ENCODE measurements around the gene PREX1.

The PREX1 gene

DNA sequence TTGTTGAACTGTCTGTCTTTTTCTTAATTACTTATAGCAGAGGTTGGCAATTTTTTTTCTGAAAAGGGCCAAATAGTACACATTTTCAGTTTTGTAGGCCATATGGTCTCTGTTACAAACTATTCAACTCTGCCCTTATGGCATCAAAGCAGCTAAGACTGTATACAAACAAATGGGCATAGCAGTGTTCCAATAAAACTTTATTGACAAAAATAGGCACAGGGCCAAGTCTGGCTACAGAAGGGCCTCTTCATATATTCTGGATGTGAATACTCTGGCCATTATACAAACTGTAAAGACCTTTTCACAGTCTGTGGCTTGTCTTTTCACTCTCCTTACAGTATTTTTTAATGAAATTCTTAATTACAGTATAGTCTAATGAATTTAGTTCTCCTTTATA is 132.1 kb downstream of the PREX1 start:
- in situ Hi-C loops (cut with HindIII; ENCODE audit: low pct_ligation_motif_present, low sequenced_read_pairs), result no loop called here
- H3K36me3 ChIP-seq (replicated peaks), result no peaks in the 10 kb centered on the region
- H3K4me3 ChIP-seq (ENCODE audit: low read depth, low read length), result no peak overlapping the region
- TF ChIP-seq, protein P1, sequence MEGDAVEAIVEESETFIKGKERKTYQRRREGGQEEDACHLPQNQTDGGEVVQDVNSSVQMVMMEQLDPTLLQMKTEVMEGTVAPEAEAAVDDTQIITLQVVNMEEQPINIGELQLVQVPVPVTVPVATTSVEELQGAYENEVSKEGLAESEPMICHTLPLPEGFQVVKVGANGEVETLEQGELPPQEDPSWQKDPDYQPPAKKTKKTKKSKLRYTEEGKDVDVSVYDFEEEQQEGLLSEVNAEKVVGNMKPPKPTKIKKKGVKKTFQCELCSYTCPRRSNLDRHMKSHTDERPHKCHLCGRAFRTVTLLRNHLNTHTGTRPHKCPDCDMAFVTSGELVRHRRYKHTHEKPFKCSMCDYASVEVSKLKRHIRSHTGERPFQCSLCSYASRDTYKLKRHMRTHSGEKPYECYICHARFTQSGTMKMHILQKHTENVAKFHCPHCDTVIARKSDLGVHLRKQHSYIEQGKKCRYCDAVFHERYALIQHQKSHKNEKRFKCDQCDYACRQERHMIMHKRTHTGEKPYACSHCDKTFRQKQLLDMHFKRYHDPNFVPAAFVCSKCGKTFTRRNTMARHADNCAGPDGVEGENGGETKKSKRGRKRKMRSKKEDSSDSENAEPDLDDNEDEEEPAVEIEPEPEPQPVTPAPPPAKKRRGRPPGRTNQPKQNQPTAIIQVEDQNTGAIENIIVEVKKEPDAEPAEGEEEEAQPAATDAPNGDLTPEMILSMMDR (IDR thresholded peaks at IDR 0.05; ENCODE audit: low read depth, low read length, missing control alignments), result no peak
- H3K27me3 ChIP-seq (replicated peaks), result no peaks in the 10 kb centered on the region
- no peak for DNase-seq
- no peak overlapping the region for H3K27ac ChIP-seq

DNA sequence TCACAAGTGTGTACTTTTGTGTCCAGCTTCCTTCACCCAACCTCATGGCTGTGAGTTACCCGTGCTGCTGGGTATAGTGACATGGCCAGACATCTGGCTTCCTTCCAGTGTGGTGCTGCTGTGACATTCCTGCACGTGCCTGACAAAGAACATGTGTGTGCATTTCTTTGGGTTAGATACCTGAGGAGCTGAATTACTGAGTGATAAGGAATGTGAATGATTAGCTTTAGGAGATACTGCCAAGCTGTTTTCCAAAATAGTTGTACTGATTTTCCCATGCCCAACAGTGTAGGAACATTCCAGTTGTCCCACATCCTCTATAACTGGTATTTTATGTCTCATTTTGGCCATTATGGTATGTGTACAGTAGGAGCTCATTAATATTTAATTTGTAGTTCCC is 132.5 kb downstream of the PREX1 start:
- TF ChIP-seq, protein P1 (IDR thresholded peaks at IDR 0.05; ENCODE audit: low read depth, low read length, missing control alignments), result no peak
- no peaks in the 10 kb centered on the region for H3K27me3 ChIP-seq (replicated peaks)
- H3K27ac ChIP-seq, result no peak overlapping the region
- H3K36me3 ChIP-seq (replicated peaks), result no peaks in the 10 kb centered on the region
- no peak for DNase-seq
- in situ Hi-C loops (cut with HindIII; ENCODE audit: low pct_ligation_motif_present, low sequenced_read_pairs), result no loop called here
- no peak overlapping the region for H3K4me3 ChIP-seq (ENCODE audit: low read depth, low read length)

DNA sequence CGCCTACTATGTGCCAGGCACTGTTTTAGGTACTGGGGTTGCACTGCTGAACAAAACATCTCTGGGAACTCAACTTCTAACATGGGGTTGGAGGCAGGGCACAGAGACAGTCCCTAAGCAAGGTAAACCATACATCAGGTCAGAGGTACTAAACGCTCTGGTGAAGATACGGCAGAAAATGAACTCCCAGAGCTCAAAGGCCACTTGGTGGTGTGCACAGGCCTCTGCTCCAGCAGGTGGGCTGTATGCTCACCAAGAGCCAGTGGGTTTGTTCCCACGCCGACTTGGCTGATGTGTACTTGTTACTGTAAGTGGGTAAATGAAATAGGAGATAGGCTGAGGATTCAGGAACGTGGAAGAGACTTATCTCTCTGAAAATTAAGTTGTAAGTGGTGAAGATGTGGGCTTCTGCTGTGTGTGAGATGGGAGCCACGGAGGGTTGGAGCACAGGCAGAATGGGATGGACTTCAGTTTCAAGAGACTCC is 133.4 kb downstream of the PREX1 start:
- no peaks in the 10 kb centered on the region for H3K36me3 ChIP-seq (replicated peaks)
- no peak overlapping the region for H3K27ac ChIP-seq
- H3K27me3 ChIP-seq (replicated peaks), result no peaks in the 10 kb centered on the region
- H3K4me3 ChIP-seq (ENCODE audit: low read depth, low read length), result no peak overlapping the region
- in situ Hi-C loops (cut with HindIII; ENCODE audit: low pct_ligation_motif_present, low sequenced_read_pairs), result no loop called here
- no peak for DNase-seq
- TF ChIP-seq, protein P1 (IDR thresholded peaks at IDR 0.05; ENCODE audit: low read depth, low read length, missing control alignments), result no peak

DNA sequence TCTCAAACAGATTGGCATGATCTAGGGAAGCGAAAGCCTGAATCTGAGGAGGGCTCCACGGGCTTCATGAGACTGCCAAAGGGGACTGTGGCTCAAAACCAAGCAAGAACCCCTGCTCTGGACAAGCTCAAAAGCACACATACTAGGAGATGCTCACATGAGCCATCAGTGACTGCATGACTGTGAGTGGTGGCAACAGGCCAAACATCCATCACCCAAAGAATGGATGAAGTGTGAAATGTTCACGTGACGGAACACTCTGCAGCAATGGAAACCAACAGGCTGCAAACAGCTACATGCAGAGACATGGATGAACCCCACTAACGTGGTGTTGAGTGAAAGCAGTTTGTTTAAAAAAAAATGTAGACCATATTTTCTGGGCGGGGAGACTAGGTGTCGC is 136.3 kb downstream of the PREX1 start:
- no peaks in the 10 kb centered on the region for H3K27me3 ChIP-seq (replicated peaks)
- in situ Hi-C loops (cut with HindIII; ENCODE audit: low pct_ligation_motif_present, low sequenced_read_pairs), result no loop called here
- no peak for DNase-seq
- no peak overlapping the region for H3K27ac ChIP-seq
- TF ChIP-seq, protein P1 (IDR thresholded peaks at IDR 0.05; ENCODE audit: low read depth, low read length, missing control alignments), result no peak
- no peak overlapping the region for H3K4me3 ChIP-seq (ENCODE audit: low read depth, low read length)
- H3K36me3 ChIP-seq (replicated peaks), result no peaks in the 10 kb centered on the region

DNA sequence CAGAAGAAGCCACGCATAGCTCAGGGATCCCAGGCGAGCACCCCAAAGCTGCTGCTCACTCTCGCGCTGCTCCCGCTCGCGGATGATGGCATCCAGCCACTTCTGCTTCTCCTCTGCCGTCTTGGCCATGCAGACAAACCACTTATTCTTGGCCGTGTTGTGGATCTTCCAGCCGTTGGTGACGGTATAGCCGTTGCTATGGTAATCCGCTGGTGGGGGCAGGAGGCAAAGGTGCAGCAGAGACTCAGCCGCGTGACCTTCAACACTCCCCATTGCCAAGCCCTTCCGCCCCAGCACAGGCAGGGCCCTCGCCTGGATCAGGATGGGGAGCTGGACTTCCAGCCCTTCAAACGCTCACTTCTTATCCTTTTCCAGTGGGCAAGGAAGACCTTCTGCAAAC is 136.9 kb downstream of the PREX1 start:
- no peak overlapping the region for H3K4me3 ChIP-seq (ENCODE audit: low read depth, low read length)
- TF ChIP-seq, protein P1 (IDR thresholded peaks at IDR 0.05; ENCODE audit: low read depth, low read length, missing control alignments), result no peak
- DNase-seq, result no peak
- no peak overlapping the region for H3K27ac ChIP-seq
- no peaks in the 10 kb centered on the region for H3K27me3 ChIP-seq (replicated peaks)
- H3K36me3 ChIP-seq (replicated peaks), result no peaks in the 10 kb centered on the region
- in situ Hi-C loops (cut with HindIII; ENCODE audit: low pct_ligation_motif_present, low sequenced_read_pairs), result no loop called here

DNA sequence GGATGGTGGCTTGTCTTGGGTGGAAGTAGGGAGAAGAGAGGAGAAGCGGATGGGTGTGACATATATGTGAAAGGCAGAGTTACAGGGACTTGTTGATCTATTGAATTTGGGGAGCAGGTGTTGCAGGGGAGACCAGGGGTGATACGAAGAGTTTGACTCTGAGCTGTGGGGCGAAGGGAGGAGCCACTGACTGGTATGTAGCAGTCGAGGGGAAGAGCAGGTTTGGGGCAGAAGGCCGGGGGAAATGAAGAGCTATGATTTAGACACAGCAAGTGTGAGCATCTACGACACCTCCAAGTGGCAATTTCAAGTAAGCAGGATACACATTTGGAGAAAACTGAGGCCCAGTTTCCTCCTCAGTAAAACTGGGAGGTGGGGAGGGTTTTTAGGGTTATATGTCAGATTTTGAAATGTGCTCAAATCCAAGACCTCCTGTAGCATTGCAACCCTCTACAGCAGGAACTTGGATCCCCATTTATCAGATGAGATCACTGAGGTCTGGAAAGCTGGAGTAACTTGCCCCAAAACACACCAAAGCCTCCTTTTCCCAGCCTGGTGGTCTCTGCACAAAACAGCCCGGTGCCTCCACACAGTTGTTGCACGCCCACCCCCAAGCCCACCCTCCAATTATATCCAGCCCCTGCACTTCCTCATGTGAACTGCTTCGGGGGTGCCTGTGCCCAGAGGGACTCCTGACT is 137.8 kb downstream of the PREX1 start:
- Histone ChIP-seq H3K4me3 (ENCODE audit: low read depth, low read length) (no peak overlapping the region), H3K36me3 (replicated peaks) (no peaks in the 10 kb centered on the region), H3K27ac (no peak overlapping the region), H3K27me3 (replicated peaks) (no peaks in the 10 kb centered on the region)
- TF ChIP-seq, protein P1 (IDR thresholded peaks at IDR 0.05; ENCODE audit: low read depth, low read length, missing control alignments), result no peak
- in situ Hi-C loops (cut with HindIII; ENCODE audit: low pct_ligation_motif_present, low sequenced_read_pairs), result no loop called here
- DNase-seq, result no peak
